HG03103 (cell line): ENCODE data around the gene TPM3.
"Not testable (repeated sequence)": the region's sequence is repeated elsewhere in the genome, so short reads cannot be mapped to it uniquely, and the experiment has no call there.

Experiments used
- ATAC-seq: cut with Tn5 transposase; IDR thresholded peaks from one replicate; pipeline ENCODE4 v1.9.1; 2021; ENCODE audit warnings: low read depth; ENCODE audit not compliant: unreplicated experiment

Gene TPM3

GRCh38 chr1:154171223-154171583 is 20.7 kb downstream of the TPM3 start:
- no peak for ATAC-seq

GRCh38 chr1:154170547-154171222 is 21.2 kb downstream of the TPM3 start:
- no peak for ATAC-seq

GRCh38 chr1:154167461-154167860 is 24.4 kb downstream of the TPM3 start:
- no peak for ATAC-seq

GRCh38 chr1:154166207-154166606 is 25.7 kb downstream of the TPM3 start:
- ATAC-seq: no peak

- ATAC-seq: no peak
Measured at GRCh38 chr1:154159554-154159953, 32.3 kb downstream of the TPM3 start.

- no peak for ATAC-seq
Measured at GRCh38 chr1:154158307-154159125, 33.4 kb downstream of the TPM3 start.

GRCh38 chr1:154157520-154158306 is 34.2 kb downstream of the TPM3 start:
- ATAC-seq: peak; percentile 78

- ATAC-seq: no peak
Measured at GRCh38 chr1:154155251-154155650, 36.6 kb downstream of the TPM3 start.

- no peak for ATAC-seq
Measured at GRCh38 chr1:154154534-154155191, 37.2 kb downstream of the TPM3 start, which contains the start of gene NUP210L. Gene NUP210L (minus strand): TSS chr1:154155073.

GRCh38 chr1:154154053-154154452 is 37.8 kb downstream of the TPM3 start:
- no peak for ATAC-seq

GRCh38 chr1:154151311-154151710 is 40.6 kb downstream of the TPM3 start:
- no peak for ATAC-seq

GRCh38 chr1:154148807-154149206 is 43.1 kb downstream of the TPM3 start:
- ATAC-seq: no peak

- not testable (repeated sequence) for ATAC-seq
Measured at GRCh38 chr1:154147505-154147904, 44.4 kb downstream of the TPM3 start.

GRCh38 chr1:154145986-154146385 is 45.9 kb downstream of the TPM3 start:
- ATAC-seq: no peak

GRCh38 chr1:154142358-154142757 is 49.5 kb downstream of the TPM3 start:
- no peak for ATAC-seq

- no peak for ATAC-seq
Measured at GRCh38 chr1:154141240-154141639, 50.7 kb downstream of the TPM3 start.

GRCh38 chr1:154137888-154138287 is 54.0 kb downstream of the TPM3 start:
- ATAC-seq: no peak

GRCh38 chr1:154133256-154133655 is 58.6 kb downstream of the TPM3 start:
- ATAC-seq: no peak

- ATAC-seq: no peak
Measured at GRCh38 chr1:154129391-154129970, 62.4 kb downstream of the TPM3 start.

GRCh38 chr1:154123205-154123604 is 68.7 kb downstream of the TPM3 start:
- ATAC-seq: not testable (repeated sequence)
